ENCODE results near the gene APBB2.

Gene APBB2

DNA sequence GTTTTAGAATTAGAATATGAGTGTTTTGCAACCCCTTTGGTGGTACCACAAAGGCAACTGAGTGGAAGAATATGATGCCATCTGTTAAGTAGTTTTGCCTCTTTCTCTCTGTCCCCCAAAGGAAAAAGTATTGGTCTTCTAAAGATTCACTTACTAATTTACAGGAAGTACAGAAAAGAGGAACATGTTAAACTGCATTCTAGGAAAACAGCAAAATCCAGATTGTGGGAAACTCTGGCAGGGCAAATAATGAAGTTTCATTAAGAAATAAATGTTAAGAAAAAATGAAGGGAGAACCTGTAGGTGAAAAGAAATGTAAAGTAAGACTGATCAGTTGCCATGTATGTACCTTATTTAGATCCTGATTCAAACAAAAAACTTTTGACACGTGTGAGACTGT, 425.3 kb downstream of the APBB2 start:
- Histone ChIP-seq H3K79me2 (ENCODE audit: control insufficient read depth, low read length) (no peaks in the 10 kb centered on the region), H3K4me2 (ENCODE audit: low read length) (no peak overlapping the region), H3K4me1 (ENCODE audit: control insufficient read depth, low read length) (no peaks in the 10 kb centered on the region), H3K9me2 (replicated peaks; ENCODE audit: control insufficient read depth, low read length) (no peaks in the 10 kb centered on the region), H3K9me3 (ENCODE audit: control insufficient read depth, insufficient read depth, low read length) (no peaks in the 10 kb centered on the region), H3K36me3 (ENCODE audit: control insufficient read depth, low read length) (no peaks in the 10 kb centered on the region), H3F3A (ENCODE audit: control insufficient read depth, insufficient read depth) (no peaks in the 10 kb centered on the region), H3K4me3 (ENCODE audit: low read length) (no peak overlapping the region), H4K20me1 (ENCODE audit: control insufficient read depth, insufficient read depth, low read depth, low read length) (no peaks in the 10 kb centered on the region), H3K27me3 (ENCODE audit: control insufficient read depth, low read length) (peaks cover 10% of the 10 kb centered on the region), H3K27ac (ENCODE audit: low read depth, low read length) (no peak overlapping the region)
- TF ChIP-seq EZH2phosphoT487 (IDR thresholded peaks at IDR 0.05; ENCODE audit: borderline replicate concordance, low read length) (no peak), CTCF (IDR thresholded peaks at IDR 0.05; ENCODE audit: low read depth, low read length, poor library complexity, severe bottlenecking) (no peak)

DNA sequence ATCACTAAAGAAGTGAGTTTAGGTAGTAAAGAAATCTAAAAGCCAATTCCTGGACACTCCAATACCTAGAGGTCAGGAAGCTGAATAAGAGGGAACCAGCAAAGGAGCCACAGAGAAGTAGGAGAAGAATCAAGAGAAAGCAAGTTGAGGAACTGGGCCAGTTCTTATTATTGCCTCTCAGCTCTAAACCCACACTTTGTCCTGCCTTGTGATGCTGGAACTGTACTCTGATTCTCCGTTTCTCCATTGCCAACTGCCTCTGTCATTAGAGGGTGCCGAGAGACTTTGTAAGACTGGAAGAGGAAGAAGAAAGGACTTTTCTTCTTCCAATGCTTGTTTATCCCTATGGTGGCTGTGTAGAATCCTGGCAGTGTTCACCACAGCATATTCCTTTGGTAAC, 426.0 kb downstream of the APBB2 start:
- Histone ChIP-seq H3K27ac (ENCODE audit: low read depth, low read length) (no peak overlapping the region), H4K20me1 (ENCODE audit: control insufficient read depth, insufficient read depth, low read depth, low read length) (no peaks in the 10 kb centered on the region), H3F3A (ENCODE audit: control insufficient read depth, insufficient read depth) (no peaks in the 10 kb centered on the region), H3K4me1 (ENCODE audit: control insufficient read depth, low read length) (no peaks in the 10 kb centered on the region), H3K4me2 (ENCODE audit: low read length) (no peak overlapping the region), H3K36me3 (ENCODE audit: control insufficient read depth, low read length) (no peaks in the 10 kb centered on the region), H3K9me3 (ENCODE audit: control insufficient read depth, insufficient read depth, low read length) (no peaks in the 10 kb centered on the region), H3K27me3 (ENCODE audit: control insufficient read depth, low read length) (peaks cover 10% of the 10 kb centered on the region), H3K9me2 (replicated peaks; ENCODE audit: control insufficient read depth, low read length) (no peaks in the 10 kb centered on the region), H3K79me2 (ENCODE audit: control insufficient read depth, low read length) (no peaks in the 10 kb centered on the region), H3K4me3 (ENCODE audit: low read length) (no peak overlapping the region)
- TF ChIP-seq CTCF (IDR thresholded peaks at IDR 0.05; ENCODE audit: low read depth, low read length, poor library complexity, severe bottlenecking) (no peak), EZH2phosphoT487 (IDR thresholded peaks at IDR 0.05; ENCODE audit: borderline replicate concordance, low read length) (no peak)

DNA sequence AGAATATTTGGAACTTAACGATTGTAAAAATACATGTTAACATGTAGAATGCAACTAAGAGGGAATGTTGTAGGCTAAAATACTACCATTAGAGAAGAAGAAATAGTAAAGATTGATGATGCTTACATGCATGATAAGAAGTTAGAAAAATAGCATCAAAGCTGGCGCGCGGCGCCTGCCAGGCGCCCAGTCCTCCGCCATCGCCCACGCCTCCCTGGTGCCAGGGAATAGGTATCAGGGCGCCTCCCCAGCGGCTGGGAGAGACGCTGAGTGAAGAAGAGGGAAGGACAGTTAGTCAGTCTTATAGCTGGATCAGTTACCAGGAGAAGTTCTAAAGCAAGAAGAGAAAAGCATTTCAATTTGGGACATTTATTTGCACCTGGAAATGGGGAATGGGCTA, 428.6 kb downstream of the APBB2 start:
- no peak overlapping the region for H3K4me3 ChIP-seq (ENCODE audit: low read length)
- H3K9me2 ChIP-seq (replicated peaks; ENCODE audit: control insufficient read depth, low read length) = no peaks in the 10 kb centered on the region
- no peaks in the 10 kb centered on the region for H3K9me3 ChIP-seq (ENCODE audit: control insufficient read depth, insufficient read depth, low read length)
- H3K4me2 ChIP-seq (ENCODE audit: low read length) = no peak overlapping the region
- no peak for TF ChIP-seq CTCF (IDR thresholded peaks at IDR 0.05; ENCODE audit: low read depth, low read length, poor library complexity, severe bottlenecking)
- TF ChIP-seq EZH2phosphoT487 (IDR thresholded peaks at IDR 0.05; ENCODE audit: borderline replicate concordance, low read length) = no peak
- H3K27ac ChIP-seq (ENCODE audit: low read depth, low read length) = no peak overlapping the region
- H3F3A ChIP-seq (ENCODE audit: control insufficient read depth, insufficient read depth) = no peaks in the 10 kb centered on the region
- H3K36me3 ChIP-seq (ENCODE audit: control insufficient read depth, low read length) = no peaks in the 10 kb centered on the region
- H3K27me3 ChIP-seq (ENCODE audit: control insufficient read depth, low read length) = peaks cover 10% of the 10 kb centered on the region
- H3K4me1 ChIP-seq (ENCODE audit: control insufficient read depth, low read length) = no peaks in the 10 kb centered on the region
- H3K79me2 ChIP-seq (ENCODE audit: control insufficient read depth, low read length) = no peaks in the 10 kb centered on the region
- H4K20me1 ChIP-seq (ENCODE audit: control insufficient read depth, insufficient read depth, low read depth, low read length) = no peaks in the 10 kb centered on the region

- Histone ChIP-seq H3F3A (ENCODE audit: control insufficient read depth, insufficient read depth) (no peaks in the 10 kb centered on the region), H3K4me2 (ENCODE audit: low read length) (no peak overlapping the region), H3K27me3 (ENCODE audit: control insufficient read depth, low read length) (no peaks in the 10 kb centered on the region), H3K4me1 (ENCODE audit: control insufficient read depth, low read length) (no peaks in the 10 kb centered on the region), H4K20me1 (ENCODE audit: control insufficient read depth, insufficient read depth, low read depth, low read length) (no peaks in the 10 kb centered on the region), H3K9me2 (replicated peaks; ENCODE audit: control insufficient read depth, low read length) (no peaks in the 10 kb centered on the region), H3K4me3 (ENCODE audit: low read length) (no peak overlapping the region), H3K79me2 (ENCODE audit: control insufficient read depth, low read length) (no peaks in the 10 kb centered on the region), H3K27ac (ENCODE audit: low read depth, low read length) (no peak overlapping the region), H3K9me3 (ENCODE audit: control insufficient read depth, insufficient read depth, low read length) (no peaks in the 10 kb centered on the region), H3K36me3 (ENCODE audit: control insufficient read depth, low read length) (no peaks in the 10 kb centered on the region)
- no peak for TF ChIP-seq CTCF (IDR thresholded peaks at IDR 0.05; ENCODE audit: low read depth, low read length, poor library complexity, severe bottlenecking)
- no peak for TF ChIP-seq EZH2phosphoT487 (IDR thresholded peaks at IDR 0.05; ENCODE audit: borderline replicate concordance, low read length)
Observed at GRCh38 chr4:40782876-40783275, 431.5 kb downstream of the APBB2 start.

Measured in DOHH2 (cell line).